HCT116 (cell line): ENCODE results near the gene ZNF548.

Experiments
- POLR2A ChIP-seq: IDR thresholded peaks from 2 replicates; pipeline ENCODE4 v1.7.0; 2011; ENCODE audit warnings: borderline replicate concordance; ENCODE audit not compliant: insufficient read depth, insufficient read length; ENCODE audit errors: extremely low read depth
- POLR2AphosphoS5 ChIP-seq: IDR thresholded peaks from 2 replicates; pipeline ENCODE4 v1.6.1; 2011; ENCODE audit warnings: mild to moderate bottlenecking, low read depth, low read length, moderate library complexity
- RAD21 ChIP-seq: IDR thresholded peaks from 2 replicates; pipeline ENCODE4 v1.6.1; 2012; ENCODE audit warnings: low read depth, mild to moderate bottlenecking
- SIN3A ChIP-seq: IDR thresholded peaks from 2 replicates; pipeline ENCODE4 v1.6.1; 2012; ENCODE audit warnings: low read depth
- ZFX ChIP-seq: fragments of 450-650 bp; IDR thresholded peaks from 2 replicates; pipeline ENCODE4 v1.6.1; 2017
- TF ChIP-seq, protein P1 (sequence below), 3 experiments: fragments of 200-600 bp in 1 of 3; sonication (generic) in 1 of 3; IDR thresholded peaks in 2 of 3; conservative IDR thresholded peaks in 1 of 3; 2 replicates each; pipeline ENCODE4 v1.5.1; 2012 to 2017; ENCODE audit warnings: low read depth in 2 of 3, low read length in 2 of 3, antibody characterized with exemption in 1 of 3, borderline replicate concordance in 1 of 3, control low read depth in 1 of 3, mild to moderate bottlenecking in 1 of 3, mixed read lengths in 1 of 3, mixed run types in 1 of 3, moderate library complexity in 1 of 3; ENCODE audit not compliant: insufficient read depth in 1 of 3
- TF ChIP-seq, protein P2 (sequence below): IDR thresholded peaks from 2 replicates; pipeline ENCODE4 v1.6.1; 2012
- TF ChIP-seq, protein P3 (sequence below): IDR thresholded peaks from 2 replicates; pipeline ENCODE4 v1.6.1; 2012

- TF ChIP-seq, protein P1, sequence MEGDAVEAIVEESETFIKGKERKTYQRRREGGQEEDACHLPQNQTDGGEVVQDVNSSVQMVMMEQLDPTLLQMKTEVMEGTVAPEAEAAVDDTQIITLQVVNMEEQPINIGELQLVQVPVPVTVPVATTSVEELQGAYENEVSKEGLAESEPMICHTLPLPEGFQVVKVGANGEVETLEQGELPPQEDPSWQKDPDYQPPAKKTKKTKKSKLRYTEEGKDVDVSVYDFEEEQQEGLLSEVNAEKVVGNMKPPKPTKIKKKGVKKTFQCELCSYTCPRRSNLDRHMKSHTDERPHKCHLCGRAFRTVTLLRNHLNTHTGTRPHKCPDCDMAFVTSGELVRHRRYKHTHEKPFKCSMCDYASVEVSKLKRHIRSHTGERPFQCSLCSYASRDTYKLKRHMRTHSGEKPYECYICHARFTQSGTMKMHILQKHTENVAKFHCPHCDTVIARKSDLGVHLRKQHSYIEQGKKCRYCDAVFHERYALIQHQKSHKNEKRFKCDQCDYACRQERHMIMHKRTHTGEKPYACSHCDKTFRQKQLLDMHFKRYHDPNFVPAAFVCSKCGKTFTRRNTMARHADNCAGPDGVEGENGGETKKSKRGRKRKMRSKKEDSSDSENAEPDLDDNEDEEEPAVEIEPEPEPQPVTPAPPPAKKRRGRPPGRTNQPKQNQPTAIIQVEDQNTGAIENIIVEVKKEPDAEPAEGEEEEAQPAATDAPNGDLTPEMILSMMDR (IDR thresholded peaks at IDR 0.05 in 2 of 3, conservative IDR thresholded peaks at IDR 0.05 in 1 of 3; ENCODE audit: borderline replicate concordance in 1 of 3, insufficient read depth in 1 of 3, low read depth in 2 of 3, low read length in 2 of 3), result no peak
- TF ChIP-seq POLR2A (no peak), POLR2AphosphoS5 (no peak), SIN3A (no peak), ZFX (no peak), RAD21 (no peak)
- TF ChIP-seq, protein P2, sequence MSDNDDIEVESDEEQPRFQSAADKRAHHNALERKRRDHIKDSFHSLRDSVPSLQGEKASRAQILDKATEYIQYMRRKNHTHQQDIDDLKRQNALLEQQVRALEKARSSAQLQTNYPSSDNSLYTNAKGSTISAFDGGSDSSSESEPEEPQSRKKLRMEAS, result no peak
- TF ChIP-seq, protein P3, sequence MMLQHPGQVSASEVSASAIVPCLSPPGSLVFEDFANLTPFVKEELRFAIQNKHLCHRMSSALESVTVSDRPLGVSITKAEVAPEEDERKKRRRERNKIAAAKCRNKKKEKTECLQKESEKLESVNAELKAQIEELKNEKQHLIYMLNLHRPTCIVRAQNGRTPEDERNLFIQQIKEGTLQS, result no peak
These were observed 41.5 kb upstream of the ZNF548 start for GRCh38 chr19:57348136-57348535.
